ENCODE results near the gene MLN. TPM values are rescaled to one million over a fixed set of nuclear protein-coding genes. Genes with fewer than 3 reads are reported as not detected.
"Not testable (repeated sequence)": the region's sequence is repeated elsewhere in the genome, so short reads cannot be mapped to it uniquely, and the experiment has no call there.

The MLN gene
- polyA plus RNA-seq, 4 donors: 0.53 to 2.4 (median 1.3) TPM; not detected in 1

- DNase-seq (ENCODE audit: low read depth in 4 of 4, low spot score in 3 of 4): no peak
Measured at GRCh38 chr6:33836806-33837469, 33.1 kb upstream of the MLN start.

GRCh38 chr6:33834401-33835392 is 30.9 kb upstream of the MLN start:
- DNase-seq (ENCODE audit: low read depth in 4 of 4, low spot score in 3 of 4): no peak

- DNase-seq (ENCODE audit: low read depth in 4 of 4, low spot score in 3 of 4): no peak
Measured at GRCh38 chr6:33833599-33833998, 29.8 kb upstream of the MLN start.

GRCh38 chr6:33832831-33833230 is 29.0 kb upstream of the MLN start:
- not testable (repeated sequence) for DNase-seq (ENCODE audit: low read depth in 4 of 4, low spot score in 3 of 4)

GRCh38 chr6:33831725-33832124 is 27.9 kb upstream of the MLN start:
- DNase-seq (ENCODE audit: low read depth in 4 of 4, low spot score in 3 of 4): not testable (repeated sequence)

- no peak for DNase-seq (ENCODE audit: low read depth in 4 of 4, low spot score in 3 of 4)
Measured at GRCh38 chr6:33830635-33831240, 26.9 kb upstream of the MLN start.

- no peak for DNase-seq (ENCODE audit: low read depth in 4 of 4, low spot score in 3 of 4)
Measured at GRCh38 chr6:33828764-33829731, 25.2 kb upstream of the MLN start.

- no peak for DNase-seq (ENCODE audit: low read depth in 4 of 4, low spot score in 3 of 4)
Measured at GRCh38 chr6:33828452-33828763, 24.6 kb upstream of the MLN start.

- no peak for DNase-seq (ENCODE audit: low read depth in 4 of 4, low spot score in 3 of 4)
Measured at GRCh38 chr6:33827546-33828451, 24.0 kb upstream of the MLN start.

- DNase-seq (ENCODE audit: low read depth in 4 of 4, low spot score in 3 of 4): no peak
Measured at GRCh38 chr6:33826537-33826936, 22.7 kb upstream of the MLN start.

- no peak for DNase-seq (ENCODE audit: low read depth in 4 of 4, low spot score in 3 of 4)
Measured at GRCh38 chr6:33824461-33825154, 20.8 kb upstream of the MLN start.

- DNase-seq (ENCODE audit: low read depth in 4 of 4, low spot score in 3 of 4): no peak
Measured at GRCh38 chr6:33823806-33824205, 20.0 kb upstream of the MLN start.

GRCh38 chr6:33822575-33823395 is 19.0 kb upstream of the MLN start:
- no peak for DNase-seq (ENCODE audit: low read depth in 4 of 4, low spot score in 3 of 4)

GRCh38 chr6:33820784-33821520 is 17.1 kb upstream of the MLN start:
- no peak for DNase-seq (ENCODE audit: low read depth in 4 of 4, low spot score in 3 of 4)

GRCh38 chr6:33820243-33820642 is 16.4 kb upstream of the MLN start:
- DNase-seq (ENCODE audit: low read depth in 4 of 4, low spot score in 3 of 4): no peak

GRCh38 chr6:33819021-33819420 is 15.2 kb upstream of the MLN start:
- no peak for DNase-seq (ENCODE audit: low read depth in 4 of 4, low spot score in 3 of 4)

- DNase-seq (ENCODE audit: low read depth in 4 of 4, low spot score in 3 of 4): no peak
Measured at GRCh38 chr6:33818293-33818692, 14.5 kb upstream of the MLN start.

Data from left renal pelvis (tissue), 4 donors.